Measurements from ENCODE around the gene NUP205. TPM values are rescaled to one million over a fixed set of nuclear protein-coding genes. Genes with fewer than 3 reads are reported as not detected.

The NUP205 gene
- total and polyA plus RNA-seq, 2 of the 13 experiments (the other 11 are each of a cell fraction or from before 2014, with no cell fraction given) = 46.2 to 87.2 TPM

- DNase-seq (ENCODE audit: low spot score) (peak; percentile 38), ATAC-seq (peak; percentile 72), FAIRE-seq (peak; percentile 51)
- Histone ChIP-seq H3K27ac (ENCODE audit: extremely low read length, insufficient read depth, low read length) (peak overlapping the region; percentile 92), H3K36me3 (replicated peaks in 1 of 2; ENCODE audit: control insufficient read depth in 1 of 2, insufficient read depth in 2 of 2, low read length in 2 of 2) (0 out of 5 replicates have a peak, but pooled peaks cover 0 to 3% of the 10 kb centered on the region in 2 experiments), H3K9me3 (ENCODE audit: low read length) (no peaks in the 10 kb centered on the region), H3K27me3 (ENCODE audit: control insufficient read depth in 1 of 2, insufficient read depth in 2 of 2, low read length in 2 of 2) (no peaks in the 10 kb centered on the region; a peak in 1 of 5 replicates), H2AFZ (ENCODE audit: low read length) (no peak overlapping the region), H3K79me2 (ENCODE audit: insufficient read depth, low read length) (peaks cover 53% of the 10 kb centered on the region), H3K4me2 (ENCODE audit: low read depth, low read length) (peak overlapping the region; percentile 77), H4K20me1 (ENCODE audit: insufficient read depth, low read length) (peaks cover 8% of the 10 kb centered on the region), H3K9ac (ENCODE audit: insufficient read depth, low read depth, low read length) (peak overlapping the region; percentile 93), H3K4me3 (replicated peaks in 1 of 3; ENCODE audit: insufficient read depth in 1 of 3, low read depth in 2 of 3, low read length in 3 of 3) (peak overlapping the region; percentile 82 to 92 (median 84)), H3K4me1 (ENCODE audit: insufficient read depth, low read length) (peaks cover 31% of the 10 kb centered on the region)
- in situ Hi-C loops (cut with HindIII; ENCODE audit: extremely low pct_ligation_motif_present, low pct_unique_long_range_greater_than_20kb) = no loop called here
- no TSS peak for BruUV-seq (replicated peaks)
- CTCF ChIA-PET (ENCODE audit: low intra/inter-chr PET ratio, low total read pairs) = interaction anchor here (0.8 kb wide), 1 partner anchor 94 kb away, joined by 3 read pairs; no protein-coding TSS in a partner anchor
- intact Hi-C loops (cut with micrococcal nuclease; ENCODE audit: unreplicated experiment) = loop anchor here (2.0 to 10.0 kb wide), 3 partner anchors 94 to 1524 kb away; no protein-coding TSS in a partner anchor
- POLR2A ChIA-PET = no interaction called here
- WGBS (ENCODE audit: low lambda C conversion rate) = 1% methylated on average over 17 of the region's 17 CpGs
- TF ChIP-seq SMAD3 (CRISPR knock-in tag; IDR thresholded peaks at IDR 0.05) = peak; percentile 42; the same call in 1 of the 2 replicates
- TF ChIP-seq NFATC3 (CRISPR knock-in tag; IDR thresholded peaks at IDR 0.05) = 0 out of 2 replicates have a peak, but pooled peaks have one; percentile 37
- TF ChIP-seq ZNF800 (CRISPR knock-in tag; IDR thresholded peaks at IDR 0.05) = peak; percentile 11; the same call in 1 of the 2 replicates
- TF ChIP-seq POLR2A (IDR thresholded peaks at IDR 0.05; ENCODE audit: insufficient read depth in 1 of 2, low read depth in 2 of 2, low read length in 2 of 2) = peak in 1 of 2 experiments; percentile 29; a peak in 1 of 4 replicates
- TF ChIP-seq ZHX2 (IDR thresholded peaks at IDR 0.05; ENCODE audit: low read depth) = no peak
- no peak for TF ChIP-seq ZHX2 (CRISPR knock-in tag; IDR thresholded peaks at IDR 0.05; ENCODE audit: borderline replicate concordance)
- TF ChIP-seq SOX6 (IDR thresholded peaks at IDR 0.05) = no peak
- peak; percentile 3; the same call in 1 of the 2 replicates for TF ChIP-seq SOX6 (CRISPR knock-in tag; IDR thresholded peaks at IDR 0.05)
- peak; percentile 56 for TF ChIP-seq ASH2L (IDR thresholded peaks at IDR 0.05; ENCODE audit: insufficient read length, low read depth, low read length)
- no peak for TF ChIP-seq HDAC6 (IDR thresholded peaks at IDR 0.05; ENCODE audit: low read depth, low read length)
- 0 out of 2 replicates have a peak, but pooled peaks have one; percentile 45 for TF ChIP-seq IRF2 (CRISPR knock-in tag; IDR thresholded peaks at IDR 0.05)
- no peak for TF ChIP-seq ZBTB39 (CRISPR knock-in tag; IDR thresholded peaks at IDR 0.05)
- TF ChIP-seq ZNF10 (CRISPR knock-in tag; IDR thresholded peaks at IDR 0.05; ENCODE audit: borderline replicate concordance, low read depth) = no peak
- peak; percentile 31; the same call in 1 of the 2 replicates for TF ChIP-seq YEATS4 (CRISPR knock-in tag; IDR thresholded peaks at IDR 0.05; ENCODE audit: borderline replicate concordance)
These were observed 48.7 kb upstream of the NUP205 start for GRCh38 chr7:135508883-135509588.

All from HepG2 (cell line).